GM18861 (cell line): ENCODE data around the gene PLCH2.

Experiments
- ATAC-seq: cut with Tn5 transposase; IDR thresholded peaks from one replicate; pipeline ENCODE4 v1.9.1; 2021; ENCODE audit not compliant: unreplicated experiment

Gene PLCH2

DNA sequence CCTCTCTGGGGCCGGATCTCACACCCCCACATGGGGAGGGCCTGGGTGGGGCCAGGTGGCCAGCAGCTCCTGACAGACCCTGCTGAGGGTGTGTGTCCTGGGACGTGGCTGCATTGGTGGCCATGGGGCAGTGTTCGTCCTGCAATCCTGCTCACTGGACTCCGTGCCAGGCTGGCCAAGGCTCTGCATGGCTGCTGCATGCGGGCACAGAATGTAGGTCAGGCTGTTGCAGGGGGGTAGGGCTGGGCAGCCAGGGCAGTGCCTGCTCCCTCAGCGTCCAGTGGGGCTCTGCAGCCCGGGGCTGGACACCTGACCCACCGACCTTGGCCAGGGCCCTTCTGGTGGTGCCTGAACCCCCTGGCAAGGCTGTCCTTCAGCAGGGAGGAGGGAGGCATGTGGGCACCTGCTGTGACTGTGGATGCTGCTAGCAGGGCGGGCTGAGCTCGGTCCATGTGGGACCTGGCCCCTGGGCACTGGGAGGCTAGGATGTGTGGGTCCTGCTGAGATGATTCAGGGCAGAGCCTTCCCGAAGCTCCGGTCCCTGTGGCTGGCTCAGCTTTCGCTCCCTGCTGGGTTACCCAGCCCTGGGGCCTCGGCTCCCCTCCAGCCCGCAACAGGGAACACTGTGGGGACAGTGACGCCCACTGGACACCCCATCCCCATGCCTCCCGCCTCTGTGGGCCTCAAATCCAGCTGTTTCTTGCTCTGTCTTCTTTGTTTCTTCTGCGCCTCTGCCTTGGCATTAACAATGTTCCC, 14.9 kb upstream of the PLCH2 start:
- no peak for ATAC-seq

DNA sequence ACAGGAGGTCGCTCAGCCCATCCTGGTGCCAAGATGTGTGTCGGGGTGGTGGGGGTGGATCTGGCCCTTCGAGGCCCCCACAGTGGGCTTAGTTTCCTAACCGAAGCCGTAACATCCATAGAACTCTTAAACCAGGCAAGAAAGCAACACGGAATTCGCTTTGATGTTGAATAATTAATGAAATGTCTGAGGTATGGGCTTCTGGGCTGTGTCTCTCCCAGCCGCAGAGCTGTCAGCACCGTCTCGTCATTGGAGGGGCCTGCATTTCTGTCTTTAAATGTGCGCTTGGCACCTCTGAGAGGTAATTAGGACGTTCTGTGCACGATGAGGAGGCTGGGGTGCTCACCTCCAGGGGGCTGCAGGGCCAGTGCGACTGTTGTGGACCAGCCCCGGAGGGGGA, 13.3 kb upstream of the PLCH2 start:
- ATAC-seq = no peak

DNA sequence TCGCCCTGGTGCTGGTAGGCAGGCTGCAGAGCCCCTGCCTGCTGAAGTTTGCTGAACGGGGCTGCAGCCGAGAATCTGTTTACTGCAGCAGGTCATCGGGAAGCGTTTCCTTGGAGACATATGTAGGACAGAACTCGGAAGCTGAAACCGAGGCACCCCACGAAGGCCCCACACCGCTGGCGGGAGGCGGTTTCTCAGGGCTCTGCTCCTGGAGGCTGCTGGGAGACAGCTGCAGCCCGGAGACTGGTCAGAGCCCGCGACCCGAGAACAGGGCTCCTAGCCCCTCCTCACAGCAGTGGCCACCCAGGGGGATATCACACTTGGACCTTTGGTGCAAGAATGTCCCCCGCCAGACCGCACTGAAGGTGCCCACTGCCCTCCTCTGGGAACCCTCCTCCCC, 12.7 kb upstream of the PLCH2 start:
- no peak for ATAC-seq

DNA sequence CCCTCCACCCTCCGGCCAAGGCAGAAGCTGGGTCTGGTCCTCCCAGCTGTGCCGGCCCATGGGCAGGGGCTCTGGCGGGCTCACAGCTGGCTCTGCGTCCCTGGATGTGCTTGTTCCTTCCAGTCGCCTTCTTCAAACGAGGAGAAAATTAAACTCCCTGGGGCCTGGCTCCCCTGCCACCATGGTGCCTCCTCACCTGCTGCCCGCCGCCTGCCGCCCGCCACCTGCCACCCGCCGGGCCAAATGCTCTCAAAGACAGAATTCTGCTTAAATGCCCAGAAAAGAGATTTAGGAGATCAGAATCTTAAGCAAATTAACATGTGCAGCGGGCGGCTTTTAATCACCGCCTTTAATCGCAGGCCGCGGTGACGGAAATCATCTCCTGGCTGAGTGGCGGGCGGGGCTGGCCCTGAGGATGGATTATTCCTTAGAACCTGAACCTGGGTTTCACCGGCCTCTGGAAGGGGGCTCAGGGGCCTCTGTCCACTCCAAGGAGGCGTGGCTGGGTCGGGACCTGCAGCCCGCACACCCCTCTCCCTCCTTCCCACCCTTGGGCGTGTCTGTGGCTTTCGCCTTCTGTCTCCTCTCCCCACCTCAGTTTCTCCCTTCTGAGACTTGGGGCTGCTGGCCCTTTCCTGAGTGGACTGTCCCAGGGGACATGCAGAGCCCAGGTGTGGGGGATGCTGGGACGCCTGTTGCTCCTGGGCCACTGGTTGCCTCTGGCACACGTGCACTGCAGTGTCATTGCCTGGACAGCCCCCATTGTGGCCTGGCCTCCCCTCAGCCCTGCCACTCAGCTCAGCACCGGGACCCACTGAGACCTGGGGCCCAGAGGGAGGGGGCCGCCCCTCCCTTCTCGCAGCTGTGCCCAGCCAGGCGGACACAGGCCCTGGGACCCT, 10.5 kb upstream of the PLCH2 start:
- no peak for ATAC-seq

DNA sequence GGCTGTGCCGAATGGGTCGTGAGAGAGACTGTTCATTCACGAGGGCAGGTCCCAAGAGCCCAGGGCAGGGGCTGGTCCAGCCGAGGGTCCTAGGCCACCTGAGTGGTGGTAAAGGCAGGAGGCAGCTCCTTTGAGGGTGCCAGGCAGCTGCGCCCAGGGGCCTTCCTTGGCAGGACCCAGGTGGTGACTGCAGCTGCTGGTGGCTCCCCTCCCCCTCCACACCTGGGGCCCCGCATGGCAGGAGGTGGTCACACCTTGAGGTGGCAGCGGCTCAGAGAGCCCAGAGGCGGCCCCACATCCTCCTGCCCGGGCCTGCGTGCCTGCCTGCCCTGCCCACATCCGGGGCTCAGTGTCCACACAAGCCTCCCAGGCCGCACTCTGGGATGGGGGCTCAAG, 9.8 kb upstream of the PLCH2 start:
- no peak for ATAC-seq

DNA sequence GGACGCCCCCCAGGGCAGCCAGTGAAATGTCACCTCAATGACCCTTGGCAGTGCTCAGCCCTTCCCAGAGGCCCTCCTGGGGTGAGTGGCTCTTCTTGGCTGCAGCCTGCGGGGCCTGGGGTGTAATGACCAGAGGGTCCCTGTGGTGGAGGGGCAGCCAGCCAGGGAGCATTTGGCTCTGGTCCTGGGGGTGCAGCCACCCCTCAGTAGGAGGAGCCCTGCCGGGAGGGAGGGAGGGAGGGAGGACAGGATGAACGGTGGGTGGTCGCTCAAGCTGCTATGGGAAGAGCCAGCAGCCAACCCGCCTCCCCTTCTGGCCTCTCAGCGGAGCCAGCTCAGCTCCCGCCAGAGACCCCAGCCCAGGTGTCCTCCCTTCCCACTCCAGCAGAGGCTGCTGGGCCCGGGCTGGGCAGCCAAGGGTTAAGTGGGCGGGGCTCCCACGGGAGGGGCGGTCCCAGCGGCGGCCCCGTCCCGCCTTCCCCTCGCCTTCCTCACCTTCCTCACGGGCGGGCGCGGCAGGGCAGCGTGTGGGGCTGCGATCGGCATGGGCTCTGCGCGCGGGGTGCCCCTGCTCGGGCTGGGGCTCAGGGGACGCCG, 9.0 kb upstream of the PLCH2 start:
- no peak for ATAC-seq

DNA sequence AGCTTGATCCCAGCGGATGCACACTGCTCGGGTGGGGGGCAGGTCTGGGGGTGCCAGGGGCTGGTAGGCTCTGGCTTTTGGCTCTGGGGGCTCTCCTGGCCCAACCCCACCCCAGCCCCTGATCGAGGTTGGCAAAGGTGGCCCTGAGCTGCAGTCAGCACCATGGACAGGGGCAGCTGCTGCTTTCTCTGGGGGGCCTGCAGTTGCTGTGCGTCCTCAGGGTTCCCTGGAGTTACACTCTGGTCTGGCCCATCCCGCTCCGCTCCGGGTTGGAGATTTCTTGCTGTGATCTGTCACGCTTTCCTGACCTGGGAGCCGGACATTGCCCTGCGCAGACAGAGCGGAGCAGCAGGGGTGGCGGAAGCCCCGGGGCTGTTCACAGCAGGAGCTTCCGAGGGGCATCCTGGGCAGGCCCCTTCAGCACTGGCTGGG, 8.0 kb upstream of the PLCH2 start:
- ATAC-seq = no peak

DNA sequence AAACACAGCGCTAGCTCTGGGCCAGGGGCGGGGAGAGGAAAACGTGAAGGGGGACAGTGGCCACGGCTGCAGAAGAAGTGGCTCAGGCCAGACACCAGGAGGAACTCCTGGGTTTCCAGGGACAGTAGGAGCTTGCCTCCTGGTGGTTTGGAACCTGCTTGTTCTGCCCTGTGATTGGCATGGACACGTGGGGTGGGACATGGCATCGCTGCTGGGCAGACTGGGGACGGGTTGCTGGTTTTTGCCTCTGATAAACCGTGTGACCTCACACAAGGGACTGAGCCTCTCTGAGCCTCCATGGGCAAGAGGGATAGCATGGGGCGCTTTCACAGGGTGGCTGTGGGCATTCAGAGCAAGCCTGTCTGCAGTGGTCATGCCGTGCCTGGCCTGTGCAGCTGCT, 7.5 kb upstream of the PLCH2 start:
- ATAC-seq = no peak

DNA sequence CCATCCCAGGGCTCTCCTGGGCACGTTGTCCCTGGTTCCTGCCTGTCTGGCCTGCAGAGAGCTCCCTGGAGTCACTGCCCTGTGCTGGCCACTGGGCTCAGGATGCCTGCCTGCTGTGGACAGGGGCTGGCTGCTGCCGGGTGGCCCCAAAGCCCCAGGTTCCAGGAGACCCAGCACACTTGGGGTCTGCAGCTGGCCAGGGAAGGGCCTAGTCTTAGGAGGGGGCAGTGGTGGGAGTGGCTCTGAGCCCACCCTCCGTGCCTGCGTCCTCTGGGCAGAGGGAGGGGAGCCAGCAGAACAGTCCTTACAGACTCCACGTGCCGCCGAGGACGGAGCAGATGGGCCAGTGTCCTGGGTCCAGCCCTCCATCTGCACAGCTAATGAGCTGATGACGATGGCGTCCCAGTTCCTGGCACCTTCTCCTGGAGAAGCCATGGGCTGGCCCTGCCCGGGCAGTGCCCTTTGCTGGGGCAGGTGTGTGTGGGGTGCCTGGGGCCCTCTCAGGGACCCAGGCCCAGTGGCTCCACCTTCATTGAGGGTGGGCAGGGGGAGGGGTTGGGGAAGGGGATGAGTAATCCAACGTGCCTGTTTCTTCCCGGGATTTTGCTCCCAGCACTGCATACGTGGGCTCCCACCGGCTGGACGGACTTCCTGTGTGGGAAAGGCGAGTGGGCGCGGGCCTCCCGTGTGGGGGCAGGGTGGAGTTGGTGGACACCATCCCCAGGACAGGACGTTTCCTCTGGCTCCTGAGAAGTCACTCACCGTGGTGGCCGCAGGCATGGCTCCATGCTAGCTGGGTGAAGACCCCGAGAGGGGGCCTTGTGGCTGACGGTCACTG, 6.8 kb upstream of the PLCH2 start:
- ATAC-seq = no peak

DNA sequence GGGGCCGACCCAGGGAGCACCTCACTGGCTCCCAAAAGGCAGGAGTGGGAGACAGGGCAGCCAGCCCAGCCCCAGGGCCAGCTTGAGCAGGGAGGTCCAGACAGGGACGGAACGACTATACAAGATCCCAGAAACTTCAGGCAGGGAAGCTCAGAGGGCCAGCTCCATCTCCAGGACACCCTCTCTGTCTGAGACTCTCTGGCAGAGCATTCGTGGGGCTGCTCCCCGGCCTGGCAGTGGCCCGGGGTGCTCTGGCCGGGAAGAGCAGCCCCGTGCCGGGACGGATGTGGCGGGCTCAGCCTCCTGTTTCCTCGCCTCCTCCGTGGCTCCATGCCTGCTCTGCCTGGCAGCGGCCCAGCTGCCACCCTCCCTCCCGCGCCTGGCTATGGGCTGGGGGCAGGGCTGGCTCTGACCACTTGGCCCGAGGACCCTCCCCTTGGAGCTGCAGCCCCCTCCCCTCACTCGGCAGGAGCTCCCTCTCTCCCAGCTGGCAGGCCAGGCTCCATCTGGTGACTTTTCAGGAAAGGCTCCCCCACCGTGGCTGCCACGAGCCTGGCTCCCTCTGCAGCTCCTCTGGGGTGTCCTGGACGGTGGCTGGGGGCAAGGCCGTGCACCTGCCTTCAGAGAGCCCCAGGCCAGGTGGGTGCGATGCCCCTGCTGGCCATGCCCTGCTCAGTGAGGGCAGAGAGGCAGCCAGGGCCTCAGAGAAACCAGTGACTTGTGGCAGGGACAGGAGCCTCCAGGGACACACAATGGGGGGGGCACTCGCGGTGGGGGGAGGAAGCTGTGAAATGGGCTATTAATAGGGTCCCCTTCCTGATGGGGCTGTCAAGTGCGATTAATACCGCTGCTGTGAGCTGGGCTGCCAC, 5.6 kb upstream of the PLCH2 start:
- no peak for ATAC-seq

DNA sequence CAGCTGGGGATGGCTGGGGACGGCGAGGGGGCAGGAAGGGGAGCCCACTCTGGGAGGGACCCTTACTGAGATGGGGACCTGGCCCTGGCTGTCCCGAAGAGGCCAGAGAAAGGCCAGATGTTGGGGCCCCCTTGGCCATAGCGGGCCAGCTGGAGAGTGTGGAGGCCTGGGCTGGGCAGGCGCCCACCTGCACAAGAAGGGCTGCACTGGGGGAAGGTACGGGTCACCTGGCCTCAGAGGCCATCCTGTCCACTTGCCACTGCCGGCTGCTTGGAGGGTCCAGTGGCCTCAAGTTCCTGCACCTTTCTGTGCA, 5.0 kb upstream of the PLCH2 start:
- ATAC-seq = no peak

DNA sequence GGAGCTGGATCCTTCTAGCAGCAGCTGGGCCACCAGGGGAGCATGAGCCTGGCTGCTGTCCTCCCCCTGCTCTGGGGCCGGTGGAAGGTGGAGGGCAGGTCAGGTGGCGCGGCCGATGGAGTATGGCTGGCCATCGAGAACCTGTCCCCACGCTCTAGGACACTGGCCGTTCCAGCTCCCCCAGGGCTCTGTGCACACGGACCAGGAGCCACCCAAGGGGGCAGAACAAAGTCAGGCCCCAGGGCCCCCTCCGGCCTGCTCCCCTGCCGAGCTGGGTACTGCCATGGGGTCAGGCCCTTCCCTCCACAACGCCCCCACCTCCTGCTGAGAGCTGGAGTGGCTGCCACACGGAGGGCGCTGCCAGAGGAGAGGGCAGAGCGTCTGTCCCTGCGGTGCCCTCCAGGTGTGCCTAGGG, 4.5 kb upstream of the PLCH2 start:
- no peak for ATAC-seq

DNA sequence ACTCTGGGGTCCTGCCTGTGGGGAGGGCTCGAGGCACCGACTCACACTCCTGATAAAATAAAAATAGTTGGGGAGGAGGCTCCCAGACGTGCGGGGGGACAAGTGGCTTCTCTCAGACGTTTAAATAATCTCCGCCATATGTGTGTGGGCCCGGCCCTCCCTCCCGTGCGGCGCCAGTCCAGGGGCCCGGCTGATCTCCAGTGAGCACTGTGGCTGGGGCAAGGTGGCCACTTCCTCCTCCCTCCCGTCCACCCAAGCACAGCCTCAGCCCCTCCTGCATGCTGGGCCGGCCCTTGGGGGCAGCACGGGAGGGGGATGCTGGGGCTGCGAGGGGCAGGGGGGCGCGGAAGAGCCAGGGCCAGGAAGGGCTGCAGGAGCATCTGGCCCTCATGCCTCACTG, 4.0 kb upstream of the PLCH2 start:
- no peak for ATAC-seq

DNA sequence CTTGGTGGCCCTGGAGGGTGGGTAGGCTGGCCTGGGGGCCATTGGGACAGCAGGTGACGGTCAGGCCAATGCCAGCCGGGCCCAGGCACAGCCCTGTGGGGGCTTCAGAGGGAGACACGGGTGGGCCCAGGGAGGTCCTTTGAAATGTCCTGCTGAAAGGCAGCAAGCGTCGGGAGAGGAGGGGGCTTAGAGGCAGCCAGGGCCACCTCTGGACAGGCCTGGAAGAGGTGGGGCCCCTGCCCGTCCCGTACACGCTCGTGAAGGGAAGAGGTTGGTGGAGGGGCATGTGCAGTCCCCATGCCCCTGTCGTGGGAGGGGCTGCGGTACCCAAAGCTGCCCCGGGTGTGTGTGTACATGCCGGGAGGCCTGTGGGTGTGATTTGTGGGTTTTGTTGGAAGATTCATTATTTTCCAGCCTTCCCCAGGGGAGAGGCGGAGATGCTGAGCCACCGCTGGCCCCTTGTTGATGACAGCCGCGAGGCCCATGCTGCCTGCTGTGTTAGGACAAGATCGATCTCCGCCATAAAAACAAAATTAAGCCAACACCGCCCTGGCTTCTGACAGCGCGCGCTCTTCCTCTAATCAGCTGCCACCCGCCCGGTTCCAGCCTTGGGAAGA, 3.4 kb upstream of the PLCH2 start:
- no peak for ATAC-seq

DNA sequence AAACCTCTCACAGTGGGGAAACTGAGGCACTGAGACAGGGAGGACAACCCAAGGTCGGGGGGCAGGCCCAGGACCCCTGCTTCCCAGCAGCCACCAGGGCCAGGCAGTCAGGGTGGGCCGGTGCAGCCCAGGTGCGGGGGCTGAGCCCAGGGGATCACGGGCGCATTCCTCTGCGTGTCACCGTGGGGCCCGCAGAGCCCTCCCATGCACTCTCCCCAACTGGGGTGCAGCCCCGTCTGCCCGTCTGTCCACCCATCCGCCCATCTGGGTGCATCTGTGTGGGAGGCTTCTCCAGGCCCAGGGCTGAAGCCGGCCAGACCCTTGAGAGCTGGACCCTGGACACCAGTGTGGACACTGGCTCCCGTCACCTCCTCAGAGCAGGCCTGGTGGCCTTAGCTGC, 2.9 kb upstream of the PLCH2 start:
- no peak for ATAC-seq

DNA sequence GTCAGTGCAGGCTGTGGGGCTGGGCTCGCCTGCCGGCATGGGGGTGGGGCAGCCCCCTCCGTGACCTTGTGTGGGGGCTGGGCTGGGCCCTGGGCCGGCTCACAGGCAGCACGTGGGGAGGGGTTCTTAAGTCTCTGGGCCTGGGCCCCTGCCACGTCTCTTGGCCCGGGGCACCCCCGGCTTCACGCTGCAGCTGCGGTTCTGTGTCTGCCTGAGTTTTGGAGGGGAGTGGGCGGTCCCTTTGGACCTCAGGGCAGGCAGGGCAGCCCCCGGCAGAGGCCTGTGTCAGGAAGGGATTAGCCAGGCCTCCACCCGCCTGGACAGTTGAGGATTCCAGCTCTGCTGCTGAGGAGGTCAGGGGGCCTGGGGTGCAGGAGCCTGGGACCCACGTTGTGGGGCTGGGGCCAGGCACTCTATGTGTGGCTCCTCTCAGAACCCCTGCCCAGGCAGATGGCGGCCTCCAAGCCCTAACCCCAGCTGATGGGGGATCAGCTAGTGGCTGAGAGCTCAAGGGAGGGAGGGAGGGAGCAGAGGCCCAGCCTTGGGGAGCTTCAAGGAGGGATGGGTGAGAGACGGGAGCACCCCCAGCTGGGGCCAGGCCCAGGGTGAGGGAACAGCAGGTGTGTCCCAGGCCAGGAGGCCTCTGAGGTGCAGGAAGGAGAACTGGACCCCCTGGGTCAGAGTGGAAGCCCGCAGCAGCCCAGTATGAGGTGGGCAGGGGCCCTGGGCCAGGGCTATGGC, 1.8 kb upstream of the PLCH2 start:
- ATAC-seq = no peak

DNA sequence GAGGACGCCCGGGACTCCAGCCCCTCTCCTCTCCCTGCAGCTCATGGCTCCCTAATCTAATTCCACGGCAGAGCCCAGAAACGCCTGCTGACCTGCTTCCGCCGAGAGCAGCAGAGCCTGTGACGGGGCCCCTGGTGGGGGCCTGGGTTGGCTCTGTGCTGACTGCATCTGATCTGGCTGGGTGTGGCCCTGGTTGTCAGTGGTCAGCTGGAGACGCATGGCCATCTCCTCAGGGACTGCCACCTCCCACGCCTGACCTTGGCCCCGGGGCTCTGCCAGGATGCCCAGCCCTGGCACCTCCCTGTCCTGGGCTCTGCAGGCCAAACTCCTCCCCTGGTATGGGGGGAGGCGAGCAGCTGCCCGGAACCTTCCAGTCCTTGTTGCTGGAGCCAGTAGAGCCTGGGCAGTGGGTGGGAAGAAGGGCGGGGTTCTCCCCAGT, 1.1 kb upstream of the PLCH2 start:
- no peak for ATAC-seq

DNA sequence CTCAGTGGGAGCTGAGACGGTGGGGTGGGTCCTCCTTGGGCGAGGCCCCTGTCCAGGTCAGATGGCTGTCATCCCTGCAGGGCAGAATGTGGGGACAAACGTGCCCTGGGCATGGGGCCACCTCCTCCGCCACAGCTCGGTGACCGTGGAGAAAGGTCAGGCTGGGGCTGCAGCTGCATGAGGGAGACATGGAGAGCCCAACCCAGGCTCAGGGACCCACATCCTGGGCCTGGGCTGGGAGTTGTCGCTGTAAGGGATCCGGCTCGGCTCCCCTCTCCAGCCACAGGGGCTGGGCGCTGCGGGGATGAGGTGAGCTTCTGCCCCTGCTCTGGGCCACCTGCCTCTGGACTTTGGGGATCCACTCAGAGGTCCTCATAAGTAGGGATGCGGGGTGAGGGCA, 518 bp upstream of the PLCH2 start:
- ATAC-seq = no peak

DNA sequence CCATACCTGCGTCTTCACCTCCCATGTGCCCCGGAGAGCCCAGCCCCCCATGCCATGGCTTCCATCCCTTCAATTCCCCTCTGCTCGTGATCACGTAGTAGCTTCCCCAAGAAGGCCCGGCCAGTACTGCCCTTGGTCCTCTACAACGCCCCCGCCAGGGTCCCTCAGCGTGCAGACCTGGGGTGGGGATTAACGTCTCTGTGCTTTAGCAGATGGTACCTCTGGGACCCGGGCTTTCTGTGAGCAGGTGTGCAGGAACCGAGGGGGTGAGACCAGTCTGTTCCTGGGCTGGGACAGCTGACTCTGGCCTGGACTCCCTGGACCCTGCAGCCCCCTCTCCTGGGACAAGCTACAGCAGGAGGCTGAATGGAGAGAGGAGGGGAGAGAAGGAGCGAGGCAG, 1.2 kb downstream of the PLCH2 start:
- no peak for ATAC-seq
